ENCODE data around the gene UFD1. TPM values are rescaled to one million over a fixed set of nuclear protein-coding genes. Genes with fewer than 3 reads are reported as not detected.

The UFD1 gene
- total and polyA plus RNA-seq, 9 of the 15 experiments (the other 6 are each of a cell fraction or from before 2014, with no cell fraction given), result 238 to 645 (median 363) TPM

GRCh38 chr22:19479355-19480172 is 571 bp upstream of the UFD1 start, which contains the start of gene CDC45 (continued):
- TF ChIP-seq HES1 (IDR thresholded peaks at IDR 0.05; ENCODE audit: low read depth), result no peak
- TF ChIP-seq BRD9 (IDR thresholded peaks at IDR 0.05; ENCODE audit: low read depth, partially characterized antibody), result no peak
- TF ChIP-seq U2AF2 (optimal IDR thresholded peaks at IDR 0.05; ENCODE audit: low read depth, low read length), result no peak
- peak; percentile 81; the same call in 1 of the 2 replicates for TF ChIP-seq POLR2AphosphoS2 (IDR thresholded peaks at IDR 0.05; ENCODE audit: low read length)
- no peak for TF ChIP-seq CREM (IDR thresholded peaks at IDR 0.05; ENCODE audit: low read depth)
- no peak for TF ChIP-seq CTBP1 (IDR thresholded peaks at IDR 0.05; ENCODE audit: borderline replicate concordance)
- no peak; the same call in none of the 2 replicates for TF ChIP-seq SMC3 (conservative IDR thresholded peaks at IDR 0.05; ENCODE audit: insufficient read depth, low read depth, low read length)
- no peak for TF ChIP-seq CCAR2 (IDR thresholded peaks at IDR 0.05; ENCODE audit: low read depth, low read length)
- TF ChIP-seq CAMTA2 (CRISPR knock-in tag; conservative IDR thresholded peaks at IDR 0.05), result peak; percentile 92; the same call in 1 of the 2 replicates
- TF ChIP-seq ZNF274 (IDR thresholded peaks at IDR 0.05; ENCODE audit: borderline replicate concordance, low read depth, low read length), result no peak
- TF ChIP-seq KAT7 (CRISPR knock-in tag; IDR thresholded peaks at IDR 0.05; ENCODE audit: borderline replicate concordance), result no peak
- no peak for TF ChIP-seq E2F4 (CRISPR knock-in tag; IDR thresholded peaks at IDR 0.05; ENCODE audit: low read depth)
- TF ChIP-seq HNRNPLL (IDR thresholded peaks at IDR 0.05; ENCODE audit: low read depth, low read length, poor library complexity, severe bottlenecking), result peak; percentile 93
- no peak for TF ChIP-seq SRSF1 (IDR thresholded peaks at IDR 0.05; ENCODE audit: low read depth, low read length)
- TF ChIP-seq BRCA1 (IDR thresholded peaks at IDR 0.05), result no peak
- no peak for TF ChIP-seq BRCA1 (CRISPR knock-in tag; IDR thresholded peaks at IDR 0.05)
- TF ChIP-seq ZBED1 (IDR thresholded peaks at IDR 0.05), result no peak
- TF ChIP-seq TBP (optimal IDR thresholded peaks at IDR 0.05; ENCODE audit: low read depth, low read length), result no peak
- TF ChIP-seq THAP7 (CRISPR knock-in tag; IDR thresholded peaks at IDR 0.05), result no peak
- no peak for TF ChIP-seq ZEB2 (IDR thresholded peaks at IDR 0.05)
- no peak for TF ChIP-seq ZNF146 (CRISPR knock-in tag; IDR thresholded peaks at IDR 0.05; ENCODE audit: unreplicated experiment)
- peak; percentile 100 for TF ChIP-seq ELF2 (CRISPR knock-in tag; IDR thresholded peaks at IDR 0.05)
- no peak for TF ChIP-seq NFRKB (IDR thresholded peaks at IDR 0.05; ENCODE audit: low read depth)
- TF ChIP-seq UBTF (IDR thresholded peaks at IDR 0.05; ENCODE audit: borderline replicate concordance in 1 of 2, low read depth in 2 of 2, low read length in 2 of 2), result no peak
